Measurements from ENCODE around the gene ISG15.
"Not testable (repeated sequence)": the region's sequence is repeated elsewhere in the genome, so short reads cannot be mapped to it uniquely, and the experiment has no call there.

ISG15 gene

DNA sequence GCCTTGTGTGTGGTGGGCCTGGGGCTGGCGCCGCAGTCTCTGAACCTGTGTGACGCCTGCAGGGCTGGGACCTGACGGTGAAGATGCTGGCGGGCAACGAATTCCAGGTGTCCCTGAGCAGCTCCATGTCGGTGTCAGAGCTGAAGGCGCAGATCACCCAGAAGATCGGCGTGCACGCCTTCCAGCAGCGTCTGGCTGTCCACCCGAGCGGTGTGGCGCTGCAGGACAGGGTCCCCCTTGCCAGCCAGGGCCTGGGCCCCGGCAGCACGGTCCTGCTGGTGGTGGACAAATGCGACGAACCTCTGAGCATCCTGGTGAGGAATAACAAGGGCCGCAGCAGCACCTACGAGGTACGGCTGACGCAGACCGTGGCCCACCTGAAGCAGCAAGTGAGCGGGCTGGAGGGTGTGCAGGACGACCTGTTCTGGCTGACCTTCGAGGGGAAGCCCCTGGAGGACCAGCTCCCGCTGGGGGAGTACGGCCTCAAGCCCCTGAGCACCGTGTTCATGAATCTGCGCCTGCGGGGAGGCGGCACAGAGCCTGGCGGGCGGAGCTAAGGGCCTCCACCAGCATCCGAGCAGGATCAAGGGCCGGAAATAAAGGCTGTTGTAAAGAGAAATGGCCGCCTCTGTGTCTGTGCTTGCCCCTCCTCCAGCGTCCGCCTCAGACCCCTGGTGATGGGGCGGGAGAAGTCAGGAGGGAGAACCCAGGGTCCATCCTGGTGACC, 788 bp downstream of the ISG15 start:
- DNase-seq = peak; percentile 48

DNA sequence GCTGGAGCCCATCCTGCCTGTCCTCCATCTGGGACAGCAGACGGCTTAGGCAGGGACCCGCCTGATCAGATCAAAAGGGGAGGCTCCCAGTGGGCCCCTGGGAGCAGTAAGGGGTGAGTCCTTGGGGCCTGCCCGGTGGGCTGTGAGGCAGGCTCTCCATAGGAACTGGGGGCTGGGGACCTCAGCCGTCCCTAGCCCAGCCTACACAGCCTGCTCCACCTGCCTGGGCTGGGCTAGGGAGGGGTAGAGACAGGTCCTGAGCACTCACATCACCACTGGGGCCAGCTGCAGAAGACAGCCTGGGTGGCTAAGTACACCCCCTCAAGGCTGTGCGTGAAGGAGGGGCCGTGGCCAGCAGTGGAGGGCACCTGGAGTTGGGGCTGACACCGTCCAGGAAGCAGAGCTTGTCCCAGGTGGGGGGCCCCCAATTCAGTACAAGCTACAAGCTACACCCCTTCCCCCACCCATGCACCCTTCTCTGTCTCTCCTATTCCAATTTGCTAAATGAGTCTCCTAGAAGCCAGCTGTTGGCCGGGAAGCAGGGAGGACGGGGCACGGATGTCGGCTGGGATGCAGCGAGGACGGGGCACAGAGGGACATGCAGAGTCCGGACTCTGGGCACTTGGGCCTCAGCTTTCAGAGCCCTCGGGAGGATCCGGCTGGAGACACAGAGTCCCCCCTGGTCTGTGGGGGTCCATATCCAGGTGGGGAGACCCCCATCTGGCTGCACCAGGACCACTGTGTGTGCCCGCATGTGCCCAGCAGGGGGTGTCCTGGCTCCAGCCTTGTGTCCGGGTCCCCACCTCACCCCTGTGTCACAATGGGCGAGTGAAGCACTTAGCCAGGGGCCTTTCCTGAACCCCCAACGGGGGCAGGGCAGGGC, 1.7 kb downstream of the ISG15 start:
- DNase-seq = peak; percentile 48

DNA sequence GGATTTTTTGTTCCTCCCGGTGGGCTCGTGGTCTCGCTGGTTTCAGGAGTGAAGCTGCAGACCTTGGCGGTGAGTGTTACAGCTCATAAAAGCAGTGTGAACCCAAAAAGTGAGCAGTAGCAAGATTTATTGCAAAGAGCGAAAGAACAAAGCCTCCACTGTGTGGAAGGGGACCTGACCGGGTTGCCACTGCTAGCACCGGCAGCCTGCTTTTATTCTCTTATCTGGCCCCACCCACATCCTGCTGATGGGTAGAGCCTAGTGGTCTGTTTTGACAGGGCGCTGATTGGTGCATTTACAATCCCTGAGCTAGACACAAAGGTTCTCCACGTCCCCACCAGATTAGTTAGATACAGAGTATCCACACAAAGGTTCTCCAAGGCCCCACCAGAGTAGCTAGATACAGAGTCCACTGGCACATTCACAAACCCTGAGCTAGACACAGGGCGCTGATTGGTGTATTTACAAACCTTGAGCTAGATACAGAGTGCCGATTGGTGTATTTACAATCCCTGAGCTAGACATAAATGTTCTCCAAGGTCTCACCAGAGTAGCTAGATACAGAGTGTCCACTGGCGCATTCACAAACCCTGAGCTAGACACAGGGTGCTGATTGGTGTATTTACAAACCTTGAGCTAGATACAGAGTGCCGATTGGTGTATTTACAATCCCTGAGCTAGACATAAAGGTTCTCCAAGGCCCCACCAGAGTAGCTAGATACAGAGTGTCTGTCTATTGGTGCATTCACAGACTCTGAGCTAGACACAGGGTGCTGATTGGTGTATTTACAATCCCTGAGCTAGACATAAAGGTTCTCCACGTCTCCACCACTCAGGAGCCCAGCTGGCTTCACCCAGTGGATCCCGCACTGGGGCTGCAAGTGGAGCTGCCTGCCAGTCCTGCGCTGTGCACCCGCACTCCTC, 4.4 kb downstream of the ISG15 start:
- not testable (repeated sequence) for DNase-seq

DNA sequence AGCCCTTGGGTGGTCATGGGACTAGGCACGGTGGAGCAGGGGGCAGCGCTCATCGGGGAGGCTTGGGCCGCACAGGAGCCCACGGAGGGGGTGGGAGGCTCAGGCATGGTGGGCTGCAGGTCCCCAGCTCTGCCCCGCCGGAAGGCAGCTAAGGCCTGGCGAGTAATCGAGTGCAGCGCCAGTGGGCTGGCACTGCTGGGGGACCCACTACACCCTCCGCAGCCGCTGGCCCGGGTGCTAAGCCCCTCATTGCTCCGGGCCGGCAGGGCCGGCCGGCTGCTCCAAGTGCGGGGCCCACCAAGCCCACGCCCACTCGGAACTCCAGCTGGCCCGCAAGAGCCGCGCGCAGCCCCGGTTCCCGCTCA, 5.0 kb downstream of the ISG15 start:
- DNase-seq = not testable (repeated sequence)

DNA sequence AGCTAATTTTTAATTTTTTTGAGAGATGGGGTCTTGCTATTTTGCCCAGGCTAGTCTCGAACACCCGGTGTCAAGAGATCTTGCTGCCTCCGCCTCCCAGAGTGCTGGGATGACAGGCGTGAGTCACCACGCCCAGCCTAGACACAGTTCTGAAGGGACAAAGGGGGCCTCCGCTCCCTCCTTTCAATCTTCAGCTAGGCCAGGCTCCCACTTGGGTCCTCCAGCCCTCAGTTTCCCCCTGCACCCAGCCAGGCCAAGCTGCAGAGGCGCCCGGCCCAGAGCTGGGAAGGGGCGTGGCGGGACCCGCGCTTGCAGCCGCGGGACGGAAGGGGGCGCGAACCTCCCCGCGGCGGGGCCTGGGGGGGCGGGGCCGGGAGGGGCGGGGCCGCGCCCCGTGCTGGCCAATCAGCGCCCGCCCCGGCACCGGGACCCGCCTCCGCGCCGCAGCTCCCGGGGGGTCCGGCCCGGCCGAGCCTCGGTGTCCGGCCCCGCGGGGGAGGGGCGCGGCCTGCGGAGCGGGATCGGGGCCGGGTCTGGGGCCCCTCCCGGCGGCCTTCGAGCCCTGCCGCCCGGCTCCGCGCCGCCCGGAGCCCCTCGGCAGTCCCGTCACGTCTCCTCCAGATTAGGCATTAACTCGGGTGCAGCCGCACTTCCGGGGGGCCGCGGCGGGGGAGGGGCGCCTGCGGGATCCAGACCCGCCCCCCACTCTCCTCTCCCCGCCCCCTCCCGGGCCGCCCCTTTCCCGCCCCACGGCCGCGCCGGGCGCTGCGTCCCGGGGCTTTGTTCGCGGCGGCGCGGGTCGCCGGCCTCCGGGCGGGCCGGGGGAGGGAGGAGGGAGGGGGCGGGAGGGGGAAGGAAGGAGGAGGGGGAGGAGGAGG, 6.1 kb downstream of the ISG15 start:
- DNase-seq = peak; percentile 91

DNA sequence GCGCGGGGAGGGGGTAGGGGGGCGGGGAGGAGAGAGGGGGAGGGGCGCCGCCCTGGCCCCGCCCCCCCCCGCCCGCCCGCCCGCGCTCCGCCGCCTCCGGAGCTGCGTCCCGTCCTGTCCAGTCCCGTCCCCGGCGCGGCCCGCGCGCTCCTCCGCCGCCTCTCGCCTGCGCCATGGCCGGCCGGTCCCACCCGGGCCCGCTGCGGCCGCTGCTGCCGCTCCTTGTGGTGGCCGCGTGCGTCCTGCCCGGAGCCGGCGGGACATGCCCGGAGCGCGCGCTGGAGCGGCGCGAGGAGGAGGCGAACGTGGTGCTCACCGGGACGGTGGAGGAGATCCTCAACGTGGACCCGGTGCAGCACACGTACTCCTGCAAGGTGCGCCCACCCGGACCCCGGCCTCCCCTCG, 6.7 kb downstream of the ISG15 start, which contains the start of gene AGRN:
TSS of gene AGRN (plus strand) at position 121 of the 405 bp plus-strand sequence. CDS start at position 174, 53 bp downstream.
- DNase-seq = no peak

DNA sequence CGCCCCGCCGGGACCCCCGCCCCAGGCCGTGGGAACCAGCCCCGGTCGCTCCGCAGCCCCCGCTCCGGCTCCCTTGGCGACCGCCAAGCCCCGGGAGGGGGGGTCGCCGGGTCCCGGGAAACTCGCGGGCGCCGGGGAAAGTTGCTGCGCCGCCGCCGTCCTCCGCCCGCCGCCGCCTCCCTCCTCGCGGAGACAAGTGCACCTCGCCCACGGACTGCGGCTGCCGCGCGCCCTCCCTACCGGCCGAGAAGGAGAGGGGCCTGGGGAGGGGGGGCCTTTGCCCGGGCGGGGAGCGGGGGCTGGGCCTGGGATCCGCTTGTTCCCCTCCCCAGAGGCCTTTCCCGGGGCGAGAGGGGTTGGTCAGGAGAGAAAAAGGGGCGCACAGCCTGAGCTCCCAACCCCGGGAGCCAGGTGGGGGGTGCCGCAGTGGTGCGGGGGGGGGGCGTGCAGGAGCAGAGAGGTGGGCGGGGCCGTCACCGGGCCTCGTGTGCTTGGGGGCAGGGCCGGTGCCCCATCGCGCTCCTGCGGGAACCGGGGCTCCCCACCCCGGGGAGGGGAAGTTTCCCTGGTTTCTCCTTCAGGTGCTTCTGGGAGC, 7.2 kb downstream of the ISG15 start:
- no peak for DNase-seq

DNA sequence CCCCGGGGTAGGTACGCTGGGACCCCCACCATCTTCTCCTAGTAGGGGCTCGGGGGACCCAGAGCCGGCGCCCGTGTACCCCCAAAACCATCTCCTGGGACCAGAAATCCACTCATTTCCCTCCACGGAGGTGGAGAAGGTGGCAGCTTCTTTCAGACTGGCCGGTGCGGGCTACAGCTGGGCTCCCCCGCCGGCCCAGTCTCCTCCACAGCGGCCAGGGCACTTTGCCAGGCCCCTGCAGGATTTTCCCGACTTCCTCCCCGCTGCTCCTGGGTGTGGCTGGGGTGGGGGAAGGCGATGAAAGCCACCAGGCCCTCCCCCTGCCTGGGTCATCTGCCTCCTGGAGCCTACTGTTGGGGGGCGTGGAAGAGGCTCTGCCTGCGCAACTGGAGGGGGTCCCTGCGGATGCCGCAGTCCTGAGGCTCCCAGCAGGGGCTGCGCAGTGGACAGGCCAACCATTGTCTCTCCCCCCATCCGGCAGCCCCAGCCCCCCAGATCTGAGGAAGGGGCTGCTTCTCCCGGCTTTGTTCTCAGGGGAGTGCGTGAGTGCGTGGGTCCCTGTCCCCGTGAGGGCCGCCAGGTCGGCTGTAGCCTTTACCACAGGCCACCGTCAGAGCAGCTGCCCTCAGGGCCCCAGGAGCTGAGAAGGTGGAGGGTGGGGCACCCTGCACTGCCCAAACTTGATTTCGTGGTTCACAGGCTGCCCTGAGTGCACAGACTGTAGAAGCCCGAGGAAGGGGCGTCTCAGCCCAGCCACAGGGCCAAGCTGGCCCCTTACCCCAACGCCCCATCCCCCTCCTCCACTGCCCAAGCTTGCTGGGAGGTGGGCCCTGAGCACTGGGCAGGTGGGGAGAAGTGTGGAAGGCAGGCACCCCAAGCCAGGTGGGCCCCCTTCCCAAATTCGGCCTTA, 8.0 kb downstream of the ISG15 start:
- peak; percentile 84 for DNase-seq

DNA sequence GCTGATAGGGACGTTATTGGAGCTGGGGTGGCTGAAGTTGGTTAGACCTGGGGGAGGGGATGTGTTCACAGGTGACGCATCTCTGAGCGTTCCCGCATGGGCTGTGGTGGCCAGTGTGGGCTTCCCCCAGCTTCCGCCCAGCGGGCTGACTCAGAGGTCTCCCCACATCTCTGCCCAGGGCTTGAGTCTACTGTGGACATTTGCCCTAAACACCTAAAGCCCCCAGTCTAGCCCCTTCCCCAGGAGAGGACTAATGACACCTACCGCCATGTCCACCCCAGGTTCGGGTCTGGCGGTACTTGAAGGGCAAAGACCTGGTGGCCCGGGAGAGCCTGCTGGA, 8.6 kb downstream of the ISG15 start:
- DNase-seq = no peak

DNA sequence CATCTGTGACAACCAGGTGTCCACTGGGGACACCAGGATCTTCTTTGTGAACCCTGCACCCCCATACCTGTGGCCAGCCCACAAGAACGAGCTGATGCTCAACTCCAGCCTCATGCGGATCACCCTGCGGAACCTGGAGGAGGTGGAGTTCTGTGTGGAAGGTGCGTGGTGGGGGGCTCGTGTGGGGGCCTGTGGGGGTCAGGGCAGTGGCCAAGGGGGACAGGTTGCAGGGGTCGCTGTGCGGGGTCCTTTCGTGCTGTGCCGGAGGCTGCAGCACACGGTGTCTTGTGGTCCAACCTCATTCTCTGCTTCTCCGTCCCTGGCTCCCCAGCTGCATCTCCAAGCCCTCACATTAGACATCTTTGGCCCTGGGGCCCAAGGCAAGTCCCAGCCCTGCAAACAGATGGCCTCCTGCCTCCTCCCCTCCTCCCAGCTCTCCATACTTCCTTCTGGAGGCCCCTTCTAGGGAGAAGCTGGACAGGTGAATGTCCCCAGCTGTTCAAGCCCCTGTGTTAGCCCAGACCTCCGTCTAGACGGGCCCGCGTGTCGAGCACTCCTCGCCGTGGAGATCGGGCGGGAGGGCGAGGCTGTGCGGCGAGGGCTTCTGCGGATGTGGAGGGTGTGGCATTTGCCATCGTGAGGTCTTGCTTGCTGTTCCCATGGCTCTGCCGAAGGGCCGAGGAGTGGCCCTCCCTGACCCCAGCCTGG, 9.2 kb downstream of the ISG15 start:
- DNase-seq = no peak

DNA sequence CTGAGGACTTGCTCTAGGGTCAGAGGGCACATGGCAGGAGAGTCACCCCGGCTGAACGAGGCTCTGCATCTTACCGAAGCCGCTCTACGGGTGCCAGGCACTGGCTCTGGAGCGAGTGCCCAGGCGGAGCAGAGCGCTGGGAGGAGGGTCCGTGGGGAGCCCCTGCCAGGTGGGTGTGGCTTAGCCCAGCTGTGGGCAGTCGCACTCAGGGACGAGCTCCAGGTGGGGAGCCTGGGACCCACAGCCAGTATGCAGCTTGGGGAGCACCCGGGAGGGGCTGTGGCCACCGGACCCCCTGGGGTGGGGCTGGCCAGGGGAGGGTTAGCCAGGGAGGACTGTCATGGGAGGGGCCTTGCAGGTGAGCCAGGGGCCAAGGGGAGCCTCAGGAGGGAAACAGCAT, 10.4 kb downstream of the ISG15 start:
- no peak for DNase-seq

DNA sequence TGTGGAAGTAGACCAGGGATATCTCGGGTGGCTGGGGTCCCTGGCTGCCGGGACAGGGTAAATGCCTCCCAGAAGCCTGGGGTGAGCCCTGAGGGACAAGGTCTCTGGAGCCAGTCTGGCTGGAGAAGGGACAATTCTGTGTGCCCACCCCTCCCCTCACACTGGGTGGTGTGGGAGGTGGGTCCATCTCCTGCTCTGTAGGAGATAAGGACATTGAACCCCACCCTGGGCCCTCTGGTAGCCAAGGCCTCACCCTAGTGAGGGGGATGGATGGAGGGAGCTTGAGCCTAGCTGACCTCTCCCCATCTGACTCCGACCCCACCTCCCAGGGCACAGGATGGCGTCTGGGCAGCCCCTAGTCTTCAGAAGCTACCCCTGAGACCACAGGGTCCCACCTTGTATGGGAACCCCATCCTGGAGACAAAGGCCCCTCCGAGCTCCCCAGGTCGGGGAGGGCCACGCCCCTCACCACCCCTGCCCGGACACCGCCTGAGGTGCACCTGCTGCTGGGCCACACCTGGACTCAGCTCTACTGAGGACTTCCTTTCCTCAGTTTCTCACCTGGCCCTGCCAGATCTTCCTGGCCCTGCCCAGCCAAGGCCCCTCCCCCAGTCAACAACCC, 11.0 kb downstream of the ISG15 start:
- DNase-seq = no peak

DNA sequence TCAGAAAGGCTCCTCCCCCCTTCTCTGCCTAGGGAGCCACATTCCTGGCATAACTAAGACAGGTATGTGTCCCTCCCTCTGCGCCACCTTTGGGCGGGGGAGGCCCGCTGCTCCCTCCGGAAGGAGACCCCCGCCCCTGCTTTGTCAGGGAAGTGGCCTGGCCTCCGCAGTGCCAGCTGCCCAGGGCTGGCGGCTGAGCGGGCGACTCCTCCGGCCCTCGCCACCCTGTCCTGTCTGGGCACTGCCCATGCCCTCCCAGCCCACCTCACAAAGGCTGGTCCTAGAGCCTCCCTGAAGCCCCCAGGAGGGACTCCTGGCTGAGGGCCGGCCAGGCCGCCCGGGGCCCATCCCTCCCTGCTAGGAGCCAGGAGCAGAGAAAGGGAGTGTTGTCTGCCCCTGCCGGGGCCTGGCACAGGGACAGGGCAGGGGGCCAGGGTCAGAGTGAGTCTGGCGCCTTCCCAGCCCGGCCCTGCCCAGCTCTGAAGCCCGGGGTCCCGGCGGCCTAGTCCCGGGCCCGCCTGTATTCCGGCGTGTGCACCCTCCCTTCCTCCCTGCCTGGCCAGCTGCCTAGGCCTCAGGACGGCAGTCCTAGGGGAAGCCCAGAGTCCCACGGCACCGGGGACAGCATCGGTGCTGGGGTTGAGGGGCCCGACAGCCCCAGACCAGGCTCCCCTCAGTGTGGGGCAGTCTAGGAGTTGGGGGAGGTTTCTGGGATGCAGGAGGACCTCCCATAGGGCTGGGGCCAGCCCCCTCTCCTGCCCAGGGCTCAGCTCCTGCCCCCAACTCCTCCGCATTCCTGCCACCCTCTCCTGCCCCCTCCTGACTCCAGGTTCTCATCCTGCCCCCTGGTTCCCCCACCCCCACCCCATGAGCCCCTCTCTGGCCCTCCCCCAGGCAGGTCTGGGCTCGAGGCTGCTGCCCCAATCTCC, 11.7 kb downstream of the ISG15 start:
- DNase-seq = no peak

DNA sequence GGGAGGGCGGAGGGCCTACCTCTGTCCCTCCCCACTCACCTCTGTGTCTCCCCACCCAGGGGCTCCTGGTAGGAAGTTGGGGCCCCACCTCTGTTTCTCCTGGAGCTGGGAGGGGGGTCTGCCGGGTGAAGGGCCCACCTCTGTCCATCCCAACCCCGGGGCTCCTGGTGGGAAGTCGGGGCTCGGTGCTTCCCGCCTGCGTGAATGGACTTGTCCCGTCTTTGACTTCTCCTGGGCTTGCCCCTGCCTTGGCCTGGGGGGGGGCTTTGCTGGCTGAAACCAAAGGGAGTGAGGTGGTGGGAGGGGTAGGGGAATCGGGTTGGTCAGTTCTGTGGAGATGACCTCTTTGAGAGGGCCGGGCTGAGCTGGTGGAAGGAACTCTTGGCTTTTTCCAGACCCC, 12.4 kb downstream of the ISG15 start:
- no peak for DNase-seq

DNA sequence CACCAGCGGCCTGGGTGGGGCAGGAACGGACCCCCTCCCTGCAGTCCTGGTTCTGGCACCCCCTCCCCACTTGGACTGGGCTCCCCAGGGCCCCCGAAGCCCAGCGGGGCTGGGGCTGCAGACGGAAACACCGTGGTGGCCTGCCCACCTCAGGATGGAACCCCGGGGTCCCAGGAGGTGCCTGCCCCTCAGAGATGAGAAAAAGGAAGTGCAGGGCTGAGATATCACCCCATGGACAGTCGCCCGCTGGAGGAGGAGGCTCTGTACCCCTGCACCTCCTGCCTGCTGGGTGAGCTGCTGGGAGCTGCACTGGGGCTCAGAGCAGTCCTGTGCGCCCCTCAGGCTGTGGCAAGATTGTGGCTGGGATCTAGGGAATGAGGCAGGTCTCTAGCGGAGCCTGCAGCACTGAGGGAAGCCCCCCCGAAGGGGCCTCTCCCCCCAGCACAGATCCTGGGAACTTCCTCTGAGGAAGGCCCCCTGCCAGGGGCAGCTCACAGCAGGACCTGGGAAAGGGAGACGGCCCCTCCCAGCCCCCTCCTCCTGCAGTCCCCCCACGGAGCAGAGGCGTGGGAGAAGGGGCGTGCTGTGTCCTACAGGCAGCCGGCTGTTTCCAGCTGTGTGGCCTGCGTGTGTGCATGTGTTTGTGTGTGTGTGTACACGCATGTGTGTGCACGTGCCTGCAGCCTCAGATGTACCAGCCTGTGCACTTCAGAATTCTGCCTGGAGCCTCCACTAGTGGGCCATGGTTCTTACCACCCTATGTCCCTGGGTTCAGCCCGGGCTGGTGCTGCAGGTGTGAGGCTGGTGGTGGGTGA, 13.5 kb downstream of the ISG15 start:
- no peak for DNase-seq

DNA sequence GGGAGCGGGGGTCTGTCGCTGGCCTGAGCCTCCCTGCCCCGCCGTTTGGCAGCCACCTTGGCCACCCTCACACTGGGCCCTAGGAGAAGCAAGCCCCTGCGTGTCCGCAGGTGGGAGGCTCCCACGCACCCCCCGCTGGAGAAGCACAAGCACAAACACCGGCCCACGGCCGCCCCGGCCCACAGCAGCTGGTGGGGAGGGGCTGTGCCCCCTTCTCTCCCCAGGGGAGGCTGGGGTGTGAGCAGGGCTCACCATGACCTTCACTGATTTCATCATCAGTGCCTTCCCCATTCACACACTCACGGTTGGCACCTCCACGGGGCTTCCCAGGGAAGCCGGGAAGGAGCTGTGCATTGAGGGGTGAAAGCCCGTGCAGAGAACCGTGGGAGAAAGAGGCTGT, 14.5 kb downstream of the ISG15 start:
- no peak for DNase-seq

All from right forelimb (tissue), 1 donor.